Measurements from ENCODE around the gene ALG12.

The ALG12 gene

GRCh38 chr22:49906799-49907290 is 11.4 kb downstream of the ALG12 start:
- no peak for TF ChIP-seq CTCF (IDR thresholded peaks at IDR 0.05; ENCODE audit: borderline replicate concordance, insufficient read depth, low read depth, low read length)
- no peak overlapping the region for H3K4me3 ChIP-seq (ENCODE audit: low read depth, low read length)

- TF ChIP-seq CTCF (IDR thresholded peaks at IDR 0.05; ENCODE audit: borderline replicate concordance, insufficient read depth, low read depth, low read length) = no peak
Observed at GRCh38 chr22:49906071-49906798, 12.0 kb downstream of the ALG12 start.

GRCh38 chr22:49905465-49905864 is 12.8 kb downstream of the ALG12 start:
- TF ChIP-seq CTCF (IDR thresholded peaks at IDR 0.05; ENCODE audit: borderline replicate concordance, insufficient read depth, low read depth, low read length) = no peak
- H3K4me3 ChIP-seq (ENCODE audit: low read depth, low read length) = no peak overlapping the region

More at GRCh38 chr22:49906071-49906798, 12.0 kb downstream of the ALG12 start:
- H3K4me3 ChIP-seq (ENCODE audit: low read depth, low read length) = no peak overlapping the region

GRCh38 chr22:49904040-49904369 is 14.2 kb downstream of the ALG12 start:
- TF ChIP-seq CTCF (IDR thresholded peaks at IDR 0.05; ENCODE audit: borderline replicate concordance, insufficient read depth, low read depth, low read length) = no peak
- no peak overlapping the region for H3K4me3 ChIP-seq (ENCODE audit: low read depth, low read length)

GRCh38 chr22:49903322-49904039 is 14.8 kb downstream of the ALG12 start:
- no peak for TF ChIP-seq CTCF (IDR thresholded peaks at IDR 0.05; ENCODE audit: borderline replicate concordance, insufficient read depth, low read depth, low read length)
- no peak overlapping the region for H3K4me3 ChIP-seq (ENCODE audit: low read depth, low read length)

GRCh38 chr22:49901457-49901856 is 16.8 kb downstream of the ALG12 start:
- H3K4me3 ChIP-seq (ENCODE audit: low read depth, low read length) = no peak overlapping the region
- no peak for TF ChIP-seq CTCF (IDR thresholded peaks at IDR 0.05; ENCODE audit: borderline replicate concordance, insufficient read depth, low read depth, low read length)

Data from GM12875 (cell line).